Measurements from ENCODE around the gene PPP2R5D.

Gene PPP2R5D

DNA sequence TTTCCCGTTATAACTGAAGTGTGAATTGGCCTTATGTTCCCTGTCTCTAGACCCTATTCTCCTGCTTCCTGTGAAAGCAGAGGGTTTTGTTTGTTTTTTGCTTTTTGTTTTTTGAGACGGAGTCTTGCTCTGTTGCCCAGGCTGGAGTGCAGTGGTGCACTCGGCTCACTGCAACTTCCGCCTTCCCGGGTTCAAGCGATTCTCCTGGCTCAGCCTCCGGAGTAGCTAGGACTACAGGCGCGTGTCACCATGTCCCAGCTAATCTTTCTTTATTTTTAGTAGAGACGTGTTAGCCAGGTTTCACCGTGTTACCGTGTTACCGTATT lies 24.5 kb upstream of the PPP2R5D start:
- DNase-seq (ENCODE audit: low read depth, low spot score), result no peak
- H3K27me3 ChIP-seq (ENCODE audit: insufficient read depth, insufficient read length), result peaks cover 18% of the 10 kb centered on the region

GRCh38 chr6:42960243-42961019 lies 23.9 kb upstream of the PPP2R5D start, which contains the start of gene GNMT:
Gene GNMT (plus strand): TSS chr6:42960754. CDS start chr6:42960768, 14 bp downstream.
- TF ChIP-seq SUZ12 (IDR thresholded peaks at IDR 0.05; ENCODE audit: extremely low read depth, insufficient read depth, insufficient read length) (no peak), ZNF274 (IDR thresholded peaks at IDR 0.05; ENCODE audit: low read depth, low read length) (no peak), YY1 (IDR thresholded peaks at IDR 0.05; ENCODE audit: insufficient read depth, insufficient read length) (no peak)
- H3K27me3 ChIP-seq (ENCODE audit: insufficient read depth, insufficient read length), result peaks cover 18% of the 10 kb centered on the region
- H3K9ac ChIP-seq (ENCODE audit: insufficient read length, low read depth), result peak within 1 kb of the TSS; percentile 63
- H3K36me3 ChIP-seq (ENCODE audit: insufficient read depth, insufficient read length, low read length), result peaks cover 35% of the 10 kb centered on the region
- peak within 1 kb of the TSS; percentile 41 for H3K4me3 ChIP-seq (ENCODE audit: insufficient read length, low read depth)
- H3K4me1 ChIP-seq (ENCODE audit: insufficient read depth, insufficient read length), result peaks cover 15% of the 10 kb centered on the region
- DNase-seq (ENCODE audit: low read depth, low spot score), result no peak
- H3K9me3 ChIP-seq (ENCODE audit: insufficient read depth, low read length), result no peaks in the 10 kb centered on the region

More for the DNA sequence above, 24.5 kb upstream of the PPP2R5D start:
- Histone ChIP-seq H3K36me3 (ENCODE audit: insufficient read depth, insufficient read length, low read length) (peaks cover 29% of the 10 kb centered on the region), H3K4me1 (ENCODE audit: insufficient read depth, insufficient read length) (peaks cover 15% of the 10 kb centered on the region), H3K9me3 (ENCODE audit: insufficient read depth, low read length) (no peaks in the 10 kb centered on the region), H3K9ac (ENCODE audit: insufficient read length, low read depth) (peak overlapping the region; percentile 63), H3K4me3 (ENCODE audit: insufficient read length, low read depth) (peak overlapping the region; percentile 41)
- TF ChIP-seq SUZ12 (IDR thresholded peaks at IDR 0.05; ENCODE audit: extremely low read depth, insufficient read depth, insufficient read length) (no peak), YY1 (IDR thresholded peaks at IDR 0.05; ENCODE audit: insufficient read depth, insufficient read length) (no peak), ZNF274 (IDR thresholded peaks at IDR 0.05; ENCODE audit: low read depth, low read length) (no peak)

- Histone ChIP-seq H3K4me1 (ENCODE audit: insufficient read depth, insufficient read length) (peaks cover 15% of the 10 kb centered on the region), H3K36me3 (ENCODE audit: insufficient read depth, insufficient read length, low read length) (peaks cover 40% of the 10 kb centered on the region), H3K27me3 (ENCODE audit: insufficient read depth, insufficient read length) (peaks cover 18% of the 10 kb centered on the region), H3K4me3 (ENCODE audit: insufficient read length, low read depth) (peak overlapping the region; percentile 41), H3K9ac (ENCODE audit: insufficient read length, low read depth) (peak overlapping the region; percentile 63), H3K9me3 (ENCODE audit: insufficient read depth, low read length) (no peaks in the 10 kb centered on the region)
- TF ChIP-seq SUZ12 (IDR thresholded peaks at IDR 0.05; ENCODE audit: extremely low read depth, insufficient read depth, insufficient read length) (no peak), YY1 (IDR thresholded peaks at IDR 0.05; ENCODE audit: insufficient read depth, insufficient read length) (no peak)
- DNase-seq (ENCODE audit: low read depth, low spot score), result no peak
These were observed 23.3 kb upstream of the PPP2R5D start for GRCh38 chr6:42961020-42961470.

GRCh38 chr6:42962096-42962495 lies 22.3 kb upstream of the PPP2R5D start:
- H3K9me3 ChIP-seq (ENCODE audit: insufficient read depth, low read length), result no peaks in the 10 kb centered on the region

GRCh38 chr6:42962502-42963178 lies 21.7 kb upstream of the PPP2R5D start:
- no peak for DNase-seq (ENCODE audit: low read depth, low spot score)
- no peak overlapping the region for H3K4me3 ChIP-seq (ENCODE audit: insufficient read length, low read depth)

More at GRCh38 chr6:42962096-42962495, 22.3 kb upstream of the PPP2R5D start:
- Histone ChIP-seq H3K36me3 (ENCODE audit: insufficient read depth, insufficient read length, low read length) (peaks cover 46% of the 10 kb centered on the region), H3K4me1 (ENCODE audit: insufficient read depth, insufficient read length) (peaks cover 15% of the 10 kb centered on the region), H3K9ac (ENCODE audit: insufficient read length, low read depth) (no peak overlapping the region), H3K27me3 (ENCODE audit: insufficient read depth, insufficient read length) (peaks cover 18% of the 10 kb centered on the region), H3K4me3 (ENCODE audit: insufficient read length, low read depth) (no peak overlapping the region)
- DNase-seq (ENCODE audit: low read depth, low spot score), result no peak
- no peak for TF ChIP-seq ZNF274 (IDR thresholded peaks at IDR 0.05; ENCODE audit: low read depth, low read length)
- no peak for TF ChIP-seq SUZ12 (IDR thresholded peaks at IDR 0.05; ENCODE audit: extremely low read depth, insufficient read depth, insufficient read length)

GRCh38 chr6:42963179-42963854 lies 21.1 kb upstream of the PPP2R5D start:
- Histone ChIP-seq H3K4me3 (ENCODE audit: insufficient read length, low read depth) (no peak overlapping the region), H3K9me3 (ENCODE audit: insufficient read depth, low read length) (no peaks in the 10 kb centered on the region), H3K9ac (ENCODE audit: insufficient read length, low read depth) (no peak overlapping the region), H3K36me3 (ENCODE audit: insufficient read depth, insufficient read length, low read length) (peaks cover 56% of the 10 kb centered on the region), H3K4me1 (ENCODE audit: insufficient read depth, insufficient read length) (peaks cover 18% of the 10 kb centered on the region), H3K27me3 (ENCODE audit: insufficient read depth, insufficient read length) (peaks cover 18% of the 10 kb centered on the region)
- TF ChIP-seq ZNF274 (IDR thresholded peaks at IDR 0.05; ENCODE audit: low read depth, low read length) (no peak), SUZ12 (IDR thresholded peaks at IDR 0.05; ENCODE audit: extremely low read depth, insufficient read depth, insufficient read length) (no peak), YY1 (IDR thresholded peaks at IDR 0.05; ENCODE audit: insufficient read depth, insufficient read length) (no peak)
- no peak for DNase-seq (ENCODE audit: low read depth, low spot score)

More at GRCh38 chr6:42962502-42963178, 21.7 kb upstream of the PPP2R5D start:
- H3K9me3 ChIP-seq (ENCODE audit: insufficient read depth, low read length), result no peaks in the 10 kb centered on the region
- peaks cover 52% of the 10 kb centered on the region for H3K36me3 ChIP-seq (ENCODE audit: insufficient read depth, insufficient read length, low read length)
- peaks cover 18% of the 10 kb centered on the region for H3K27me3 ChIP-seq (ENCODE audit: insufficient read depth, insufficient read length)
- no peak overlapping the region for H3K9ac ChIP-seq (ENCODE audit: insufficient read length, low read depth)
- TF ChIP-seq SUZ12 (IDR thresholded peaks at IDR 0.05; ENCODE audit: extremely low read depth, insufficient read depth, insufficient read length), result no peak
- TF ChIP-seq YY1 (IDR thresholded peaks at IDR 0.05; ENCODE audit: insufficient read depth, insufficient read length), result no peak
- TF ChIP-seq ZNF274 (IDR thresholded peaks at IDR 0.05; ENCODE audit: low read depth, low read length), result no peak
- peaks cover 18% of the 10 kb centered on the region for H3K4me1 ChIP-seq (ENCODE audit: insufficient read depth, insufficient read length)

Data from NT2/D1 (cell line).